AG20443 (cell line): Measurements from ENCODE around the gene ZNF618.

Experiments
- DNase-seq: peaks from one replicate; pipeline ENCODE4 v3.0.0; 2012; ENCODE audit warnings: low spot score, mixed read lengths

The ZNF618 gene

GRCh38 chr9:114060711-114061110, 184.6 kb downstream of the ZNF618 start:
- no peak for DNase-seq

DNA sequence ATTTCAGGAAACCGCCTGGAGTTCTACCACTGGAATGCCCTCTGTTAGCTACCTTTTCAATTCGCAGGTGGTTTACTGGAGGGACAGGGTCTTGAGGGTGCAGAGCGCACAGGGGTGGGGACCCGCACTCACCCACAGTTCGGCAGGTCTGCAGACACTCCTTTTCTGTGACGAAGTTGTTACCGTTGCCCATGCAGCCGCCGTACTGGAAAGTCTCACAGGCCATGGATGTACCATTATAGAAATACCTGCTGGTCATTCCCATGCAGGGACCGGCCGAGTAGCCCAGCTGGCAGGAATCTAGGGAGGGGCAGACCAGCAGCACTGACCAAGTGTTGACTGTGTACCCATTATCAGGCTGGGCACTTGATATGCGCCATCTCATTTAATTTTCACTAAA, 185.2 kb downstream of the ZNF618 start:
- DNase-seq, result no peak

GRCh38 chr9:114061830-114062474, 185.8 kb downstream of the ZNF618 start:
- no peak for DNase-seq

- no peak for DNase-seq
Measured at GRCh38 chr9:114065304-114065703, 189.2 kb downstream of the ZNF618 start.

- no peak for DNase-seq
Measured at GRCh38 chr9:114069476-114070187, 193.5 kb downstream of the ZNF618 start.

- no peak for DNase-seq
Measured at GRCh38 chr9:114070188-114071103, 194.3 kb downstream of the ZNF618 start.

DNA sequence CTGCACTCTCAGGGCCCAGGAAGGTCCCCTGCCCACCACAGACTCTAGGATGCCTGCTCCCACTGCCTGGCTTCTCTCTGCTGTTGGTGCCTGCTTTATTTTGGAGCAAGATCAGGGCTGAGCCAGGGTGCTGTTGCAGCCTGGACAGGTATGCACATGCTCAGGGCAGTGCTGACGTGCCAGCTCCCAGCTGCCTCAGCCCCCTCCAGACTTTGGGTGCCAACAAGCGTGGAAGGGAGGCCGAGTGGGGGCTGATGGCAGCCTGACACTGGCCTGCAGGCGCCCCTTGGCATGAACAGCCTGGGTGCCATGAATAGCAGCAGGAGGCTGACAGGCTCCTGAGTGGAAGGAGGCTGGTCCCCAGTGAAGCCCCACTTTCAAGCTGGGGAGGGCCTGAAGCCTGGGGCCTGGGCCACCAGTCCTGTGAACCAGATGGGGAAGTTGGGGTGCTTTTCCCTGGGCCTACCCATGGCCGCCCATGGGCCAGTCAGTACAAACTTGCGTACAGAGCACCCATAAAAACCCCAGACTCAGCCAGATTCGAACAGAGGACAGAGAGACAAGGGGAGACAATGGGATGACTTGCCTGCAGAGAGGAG, 195.2 kb downstream of the ZNF618 start:
- DNase-seq, result no peak

DNA sequence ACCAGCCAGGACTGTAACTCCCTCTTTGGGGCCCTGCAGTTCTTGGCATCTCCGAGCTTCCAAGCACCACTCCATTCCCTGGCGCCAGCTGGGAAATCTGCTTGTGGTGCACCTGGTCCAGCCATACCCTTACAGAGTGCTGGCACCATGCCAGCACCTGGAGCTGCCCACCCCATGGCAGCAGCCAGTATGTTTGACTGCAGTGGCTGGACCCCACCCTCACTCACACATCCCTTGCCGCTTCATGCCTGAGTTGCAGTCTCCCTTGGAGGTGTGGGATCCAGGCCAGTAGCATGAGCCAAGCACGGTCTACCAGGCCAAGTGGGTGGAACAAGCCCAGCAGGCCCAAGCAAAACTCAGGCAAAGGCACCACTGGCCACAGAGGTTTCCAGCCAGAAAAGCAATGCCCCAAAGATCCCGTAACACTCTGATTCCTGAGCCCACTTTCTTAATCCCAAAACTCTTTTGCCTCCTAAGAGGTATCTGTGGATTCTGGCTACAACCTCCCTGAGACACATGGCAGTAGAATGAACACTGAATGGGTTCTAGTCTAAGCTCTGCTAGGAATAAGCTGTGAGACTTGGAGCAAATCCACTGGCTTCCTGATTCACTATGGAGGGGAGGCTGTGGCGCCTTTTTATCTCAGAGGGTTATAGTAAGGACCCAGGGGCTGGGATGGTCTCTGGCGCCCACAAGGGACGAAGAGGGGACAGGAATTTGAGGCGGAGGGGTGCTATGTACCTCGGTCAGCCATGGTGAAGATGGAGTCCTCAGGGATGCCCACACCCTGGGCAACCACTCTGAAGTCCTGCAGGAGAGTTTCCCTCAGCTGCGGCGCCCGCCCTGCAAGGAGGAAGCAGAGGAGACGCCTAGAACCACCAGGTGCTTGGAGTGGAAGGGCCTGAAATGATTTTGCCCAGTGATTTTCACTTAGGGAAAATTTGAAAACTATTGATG, 196.4 kb downstream of the ZNF618 start:
- peak; percentile 52 for DNase-seq

GRCh38 chr9:114075602-114076001, 199.5 kb downstream of the ZNF618 start:
- no peak for DNase-seq

GRCh38 chr9:114076237-114077161, 200.4 kb downstream of the ZNF618 start:
- DNase-seq, result no peak

GRCh38 chr9:114077162-114077837, 201.2 kb downstream of the ZNF618 start:
- no peak for DNase-seq

GRCh38 chr9:114078021-114078780, 202.1 kb downstream of the ZNF618 start, which contains the start of gene AMBP:
Gene AMBP (minus strand): TSS chr9:114078300. CDS start chr9:114078209, 91 bp downstream.
- no peak for DNase-seq

- no peak for DNase-seq
Measured at GRCh38 chr9:114078781-114079156, 202.7 kb downstream of the ZNF618 start.

GRCh38 chr9:114080195-114080772, 204.2 kb downstream of the ZNF618 start:
- no peak for DNase-seq

GRCh38 chr9:114080773-114081440, 204.8 kb downstream of the ZNF618 start:
- no peak for DNase-seq

DNA sequence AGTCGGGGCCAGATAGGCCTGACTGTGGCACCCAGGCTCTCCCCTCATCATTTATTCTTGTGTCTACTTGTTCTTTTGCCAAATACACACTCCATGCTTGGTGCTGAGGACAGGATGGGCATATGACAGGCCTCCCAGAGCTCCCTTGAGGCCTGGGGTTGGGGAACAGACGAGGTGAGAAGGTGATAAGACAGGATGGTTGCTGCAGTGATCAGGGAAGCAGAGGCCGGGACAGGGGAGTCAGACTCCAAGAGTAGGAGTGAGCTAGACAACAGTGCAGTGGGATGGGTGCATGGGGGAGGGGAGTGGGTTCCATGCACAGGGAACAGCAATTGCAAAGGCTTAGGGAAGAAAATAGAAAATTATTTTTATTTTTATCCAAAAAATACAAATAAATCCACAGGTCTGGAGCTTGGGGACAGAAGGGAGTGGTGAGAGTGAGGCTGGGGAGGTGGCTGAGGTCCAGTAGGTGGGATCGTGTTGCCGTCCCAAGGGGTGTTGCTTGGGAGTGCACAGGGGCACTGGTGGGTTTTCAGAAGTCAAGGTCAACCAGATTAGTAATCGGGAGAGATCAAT, 205.4 kb downstream of the ZNF618 start:
- DNase-seq, result no peak
